DND-41 (cell line): ENCODE data around the gene IFRD2.

Experiments used
- ATAC-seq: fragments of 200-7000 bp; cut with Tn5 transposase; 3 replicates; pipeline ENCODE4 v1.9.1; 2021; ENCODE audit warnings: low read depth; ENCODE audit not compliant: insufficient read depth
- DNase-seq: peaks from one replicate; pipeline ENCODE4 v3.0.0-alpha.2; 2020
- H2AFZ ChIP-seq: 2 replicates; pipeline ENCODE4 v1.6.0; 2012; ENCODE audit warnings: low read depth, low read length
- H3K27ac ChIP-seq: 2 replicates; pipeline ENCODE4 v1.5.1; 2012; ENCODE audit warnings: low read length, inconsistent platforms
- H3K27me3 ChIP-seq: fragments of 200-600 bp; sonication (generic); 2 replicates; pipeline ENCODE4 v1.6.0; 2012; ENCODE audit warnings: low read length, mild to moderate bottlenecking, inconsistent platforms; ENCODE audit not compliant: insufficient read depth, poor library complexity
- H3K36me3 ChIP-seq: 2 replicates; pipeline ENCODE4 v1.5.1; 2012; ENCODE audit warnings: low read length, inconsistent platforms; ENCODE audit not compliant: insufficient read depth
- H3K4me1 ChIP-seq: 2 replicates; pipeline ENCODE4 v1.5.1; 2012; ENCODE audit warnings: mild to moderate bottlenecking, low read length; ENCODE audit not compliant: insufficient read depth
- H3K4me2 ChIP-seq: 2 replicates; pipeline ENCODE4 v1.6.0; 2012; ENCODE audit warnings: mild to moderate bottlenecking, moderate library complexity, low read length, inconsistent platforms; ENCODE audit not compliant: insufficient read depth
- H3K4me3 ChIP-seq, 2 experiments: fragments of 200-600 bp in 1 of 2; shearing (Covaris generic) in 1 of 2; 2 replicates each; pipeline ENCODE4 v1.5.1; 2012 to 2016; ENCODE audit warnings: inconsistent platforms in 2 of 2, low read length in 2 of 2, mild to moderate bottlenecking in 2 of 2, low read depth in 1 of 2, moderate library complexity in 1 of 2
- H3K79me2 ChIP-seq: 2 replicates; pipeline ENCODE4 v1.6.0; 2012; ENCODE audit warnings: low read length, inconsistent platforms; ENCODE audit not compliant: insufficient read depth
- H3K9ac ChIP-seq: 2 replicates; pipeline ENCODE4 v1.6.0; 2012; ENCODE audit warnings: low read depth, mild to moderate bottlenecking, inconsistent platforms, low read length, moderate library complexity
- H3K9me3 ChIP-seq: 2 replicates; pipeline ENCODE4 v1.5.1; 2012; ENCODE audit warnings: low read length, moderate library complexity, mild to moderate bottlenecking, inconsistent platforms; ENCODE audit not compliant: insufficient read depth, severe bottlenecking
- H4K20me1 ChIP-seq: 2 replicates; pipeline ENCODE4 v1.6.0; 2012; ENCODE audit warnings: low read length; ENCODE audit not compliant: insufficient read depth
- CTCF ChIP-seq: IDR thresholded peaks from 2 replicates; pipeline ENCODE4 v1.5.1; 2012; ENCODE audit warnings: borderline replicate concordance, low read length, moderate library complexity, mild to moderate bottlenecking; ENCODE audit not compliant: poor library complexity, severe bottlenecking; ENCODE audit errors: extremely low read depth
- EZH2 ChIP-seq: IDR thresholded peaks from 3 replicates; pipeline ENCODE4 v1.6.1; 2012; ENCODE audit warnings: borderline replicate concordance, low read depth, mild to moderate bottlenecking, moderate library complexity, low read length, inconsistent platforms; ENCODE audit not compliant: severe bottlenecking

The IFRD2 gene

GRCh38 chr3:50266017-50266416, 26.2 kb downstream of the IFRD2 start:
- Histone ChIP-seq H3K4me1 (peaks cover 4% of the 10 kb centered on the region), H3K27ac (no peak overlapping the region), H3K9me3 (no peaks in the 10 kb centered on the region), H3K27me3 (no peaks in the 10 kb centered on the region), H4K20me1 (no peaks in the 10 kb centered on the region), H3K79me2 (no peaks in the 10 kb centered on the region), H3K36me3 (no peaks in the 10 kb centered on the region), H2AFZ (no peak overlapping the region), H3K9ac (no peak overlapping the region), H3K4me2 (no peak overlapping the region), H3K4me3 (no peak overlapping the region)
- no peak for DNase-seq
- ATAC-seq: no peak
- TF ChIP-seq CTCF (no peak), EZH2 (no peak)

GRCh38 chr3:50265571-50265970, 26.7 kb downstream of the IFRD2 start:
- TF ChIP-seq CTCF: no peak
- Histone ChIP-seq H3K27ac (no peak overlapping the region), H4K20me1 (no peaks in the 10 kb centered on the region), H3K36me3 (no peaks in the 10 kb centered on the region), H3K9me3 (no peaks in the 10 kb centered on the region), H3K79me2 (no peaks in the 10 kb centered on the region), H3K9ac (no peak overlapping the region), H3K27me3 (no peaks in the 10 kb centered on the region), H3K4me2 (no peak overlapping the region), H3K4me1 (peaks cover 9% of the 10 kb centered on the region), H2AFZ (no peak overlapping the region), H3K4me3 (no peak overlapping the region)
- DNase-seq (no peak), ATAC-seq (no peak)

GRCh38 chr3:50264964-50265485, 27.2 kb downstream of the IFRD2 start:
- ATAC-seq (no peak), DNase-seq (no peak)
- Histone ChIP-seq H2AFZ (no peak overlapping the region), H3K27ac (no peak overlapping the region), H3K9ac (no peak overlapping the region), H3K36me3 (no peaks in the 10 kb centered on the region), H3K9me3 (no peaks in the 10 kb centered on the region), H3K4me2 (no peak overlapping the region), H3K4me1 (peaks cover 13% of the 10 kb centered on the region), H3K79me2 (no peaks in the 10 kb centered on the region), H4K20me1 (no peaks in the 10 kb centered on the region), H3K27me3 (no peaks in the 10 kb centered on the region), H3K4me3 (no peak overlapping the region)
- TF ChIP-seq EZH2: no peak
- TF ChIP-seq CTCF: no peak

GRCh38 chr3:50264383-50264963, 27.8 kb downstream of the IFRD2 start:
- Histone ChIP-seq H3K4me3 (no peak overlapping the region), H3K79me2 (no peaks in the 10 kb centered on the region), H2AFZ (no peak overlapping the region), H3K9ac (no peak overlapping the region), H3K4me1 (peaks cover 17% of the 10 kb centered on the region), H3K36me3 (no peaks in the 10 kb centered on the region), H3K27ac (no peak overlapping the region), H4K20me1 (no peaks in the 10 kb centered on the region), H3K27me3 (no peaks in the 10 kb centered on the region), H3K4me2 (no peak overlapping the region), H3K9me3 (no peaks in the 10 kb centered on the region)
- DNase-seq: no peak
- ATAC-seq: no peak
- TF ChIP-seq CTCF (no peak), EZH2 (no peak)
